Subcutaneous adipose tissue (tissue), 4 donors: ENCODE results near the gene EPC1. TPM values are rescaled to one million over a fixed set of nuclear protein-coding genes. Genes with fewer than 3 reads are reported as not detected.

Experiments used
- small RNA-seq: library from RNA; depleted of rRNA; stranded (forward); fragments of <200 nt; gene quantifications from one replicate; pipeline ENCODE3, GENCODE V24; 2016
- total RNA-seq, 4 donors: library from RNA; depleted of rRNA; stranded (reverse); fragments of >200 nt; gene quantifications; one replicate each; pipeline ENCODE4 v1.1.0, GENCODE V29; 2016
- TF ChIP-seq, protein P1 (sequence below): fragments of 450-650 bp; IDR thresholded peaks from one replicate; pipeline ENCODE4 v1.5.1; 2016; ENCODE audit warnings: low read depth, mild to moderate bottlenecking, control low read depth, antibody characterized with exemption, moderate library complexity

The EPC1 gene
- total RNA-seq, 4 donors from 2014 or later = 35.2 to 49.9 (median 41.6) TPM

DNA sequence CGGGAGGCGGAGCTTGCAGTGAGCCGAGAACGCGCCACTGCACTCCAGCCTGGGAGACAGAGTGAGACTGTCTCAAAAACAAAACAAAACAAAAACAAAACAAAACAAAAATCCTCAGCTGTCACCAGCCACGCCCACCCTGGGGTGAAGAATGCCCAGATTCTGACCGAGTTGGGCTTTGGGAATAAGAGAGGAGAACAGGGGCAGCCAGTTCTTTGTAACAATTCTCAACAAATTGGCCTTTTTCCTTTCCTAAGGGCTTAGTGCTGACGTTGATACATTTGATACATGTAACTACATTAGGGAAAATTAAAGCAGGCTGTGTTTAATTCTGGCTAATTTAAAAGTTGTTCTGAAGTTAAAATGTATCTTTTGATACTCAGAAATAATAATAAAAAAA, 121.0 kb downstream of the EPC1 start:
- TF ChIP-seq, protein P1, sequence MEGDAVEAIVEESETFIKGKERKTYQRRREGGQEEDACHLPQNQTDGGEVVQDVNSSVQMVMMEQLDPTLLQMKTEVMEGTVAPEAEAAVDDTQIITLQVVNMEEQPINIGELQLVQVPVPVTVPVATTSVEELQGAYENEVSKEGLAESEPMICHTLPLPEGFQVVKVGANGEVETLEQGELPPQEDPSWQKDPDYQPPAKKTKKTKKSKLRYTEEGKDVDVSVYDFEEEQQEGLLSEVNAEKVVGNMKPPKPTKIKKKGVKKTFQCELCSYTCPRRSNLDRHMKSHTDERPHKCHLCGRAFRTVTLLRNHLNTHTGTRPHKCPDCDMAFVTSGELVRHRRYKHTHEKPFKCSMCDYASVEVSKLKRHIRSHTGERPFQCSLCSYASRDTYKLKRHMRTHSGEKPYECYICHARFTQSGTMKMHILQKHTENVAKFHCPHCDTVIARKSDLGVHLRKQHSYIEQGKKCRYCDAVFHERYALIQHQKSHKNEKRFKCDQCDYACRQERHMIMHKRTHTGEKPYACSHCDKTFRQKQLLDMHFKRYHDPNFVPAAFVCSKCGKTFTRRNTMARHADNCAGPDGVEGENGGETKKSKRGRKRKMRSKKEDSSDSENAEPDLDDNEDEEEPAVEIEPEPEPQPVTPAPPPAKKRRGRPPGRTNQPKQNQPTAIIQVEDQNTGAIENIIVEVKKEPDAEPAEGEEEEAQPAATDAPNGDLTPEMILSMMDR = no peak

Small RNA genes lying within 50 kb of the gene (small RNA-seq; reads per million reads assigned to genes)
- not detected for gene RNU6-1244P

Other genes starting within 250 kb of the EPC1 start
- 10 to 100 TPM; 11.0 to 31.0 (median 27.5) TPM for gene CCDC7, start 99.0 kb upstream of the EPC1 start, total RNA-seq